PFSK-1 (cell line): ENCODE results near the gene SLC1A2.

Source experiments
- POLR2AphosphoS5 ChIP-seq: IDR thresholded peaks from 2 replicates; pipeline ENCODE4 v1.6.1; 2012; ENCODE audit warnings: low read depth, mild to moderate bottlenecking, control low read depth, low read length, moderate library complexity
- TAF1 ChIP-seq: IDR thresholded peaks from 2 replicates; pipeline ENCODE4 v1.6.1; 2012; ENCODE audit warnings: low read length, control low read depth, borderline replicate concordance; ENCODE audit not compliant: insufficient read depth

DNA sequence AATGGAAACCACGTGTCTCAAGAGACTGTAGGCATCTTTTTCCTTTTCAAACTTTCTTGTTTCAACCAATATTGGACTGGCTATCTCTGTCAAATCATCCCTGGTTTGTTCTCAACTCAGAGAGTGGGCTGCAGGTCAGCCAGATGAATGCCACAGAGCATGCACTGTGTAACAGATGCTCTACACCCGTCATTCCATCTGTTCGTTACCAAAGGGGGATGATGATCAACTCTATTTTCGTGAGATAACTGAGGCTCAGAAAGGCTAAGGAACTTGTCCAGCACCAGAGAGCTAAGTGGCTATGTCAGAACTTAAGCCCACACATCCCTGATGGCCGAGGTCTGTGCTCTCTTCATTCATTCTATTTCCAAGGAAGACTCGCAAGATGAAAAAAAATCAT is 42.1 kb downstream of the SLC1A2 start:
- TF ChIP-seq TAF1: no peak
- TF ChIP-seq POLR2AphosphoS5: no peak
